HG03045 (cell line): Measurements from ENCODE around the gene RPP14.
"Not testable (repeated sequence)": the region's sequence is repeated elsewhere in the genome, so short reads cannot be mapped to it uniquely, and the experiment has no call there.

Source experiments
- ATAC-seq: cut with Tn5 transposase; IDR thresholded peaks from one replicate; pipeline ENCODE4 v1.9.1; 2021; ENCODE audit warnings: mild to moderate bottlenecking, moderate library complexity; ENCODE audit not compliant: unreplicated experiment

The RPP14 gene

DNA sequence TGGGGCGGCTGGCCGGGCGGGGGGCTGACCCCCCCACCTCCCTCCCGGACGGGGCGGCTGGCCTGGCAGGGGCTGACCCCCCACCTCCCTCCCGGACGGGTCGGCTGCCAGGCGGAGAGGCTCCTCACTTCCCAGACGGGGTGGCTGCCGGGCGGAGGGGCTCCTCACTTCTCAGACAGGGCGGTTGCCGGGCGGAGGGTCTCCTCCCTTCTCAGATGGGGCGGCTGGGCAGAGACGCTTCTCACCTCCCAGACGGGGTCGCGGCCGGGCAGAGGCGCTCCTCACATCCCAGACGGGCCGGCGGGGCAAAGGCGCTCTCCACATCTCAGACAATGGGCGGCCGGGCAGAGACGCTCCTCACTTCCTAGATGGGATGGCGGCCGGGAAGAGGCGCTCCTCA, 15.6 kb upstream of the RPP14 start:
- not testable (repeated sequence) for ATAC-seq

GRCh38 chr3:58291671-58292338, 14.2 kb upstream of the RPP14 start:
- ATAC-seq: no peak

GRCh38 chr3:58292866-58293265, 13.2 kb upstream of the RPP14 start:
- ATAC-seq: no peak

- ATAC-seq: no peak
Measured at GRCh38 chr3:58293516-58293915, 12.5 kb upstream of the RPP14 start.

DNA sequence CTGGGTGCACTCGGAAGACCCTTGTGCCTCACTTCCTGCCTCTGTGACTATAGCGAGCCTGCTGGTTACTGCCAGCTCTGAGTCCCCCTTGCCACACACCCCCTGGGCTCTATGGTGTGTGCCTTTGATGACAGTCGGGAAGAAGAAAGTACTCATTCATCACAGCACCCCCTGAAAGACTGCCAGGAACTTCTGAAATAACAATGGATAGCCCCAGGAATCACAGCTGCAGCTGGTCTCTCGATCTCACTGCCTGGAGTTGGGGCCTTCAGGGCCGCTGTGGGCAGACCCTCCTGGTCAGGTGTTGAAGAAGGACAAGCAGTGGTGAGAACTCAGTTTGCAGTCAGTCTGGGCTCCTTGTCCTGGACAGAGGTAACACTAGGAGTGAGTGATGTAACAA, 9.8 kb upstream of the RPP14 start:
- ATAC-seq: no peak

DNA sequence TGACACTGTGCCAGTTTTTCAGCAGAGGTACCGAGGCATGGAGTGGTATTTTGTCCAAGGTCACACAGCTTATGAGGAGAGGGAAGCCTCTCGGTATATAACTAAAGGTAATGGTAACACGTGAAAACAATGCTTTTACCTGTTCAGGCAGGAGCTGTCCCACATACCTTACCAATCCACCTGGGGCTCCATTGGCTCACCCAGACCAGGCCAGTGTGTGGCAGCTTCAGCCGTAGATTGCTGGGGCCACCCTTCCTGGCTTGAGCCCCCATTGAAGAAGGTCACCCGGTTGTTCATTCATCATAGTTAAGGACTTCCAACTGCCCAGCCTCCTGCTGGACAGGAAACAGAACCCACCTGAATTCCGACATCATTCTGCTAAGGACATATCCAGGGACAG, 9.2 kb upstream of the RPP14 start:
- ATAC-seq: no peak

- ATAC-seq: no peak
Measured at GRCh38 chr3:58298190-58298589, 7.9 kb upstream of the RPP14 start.

DNA sequence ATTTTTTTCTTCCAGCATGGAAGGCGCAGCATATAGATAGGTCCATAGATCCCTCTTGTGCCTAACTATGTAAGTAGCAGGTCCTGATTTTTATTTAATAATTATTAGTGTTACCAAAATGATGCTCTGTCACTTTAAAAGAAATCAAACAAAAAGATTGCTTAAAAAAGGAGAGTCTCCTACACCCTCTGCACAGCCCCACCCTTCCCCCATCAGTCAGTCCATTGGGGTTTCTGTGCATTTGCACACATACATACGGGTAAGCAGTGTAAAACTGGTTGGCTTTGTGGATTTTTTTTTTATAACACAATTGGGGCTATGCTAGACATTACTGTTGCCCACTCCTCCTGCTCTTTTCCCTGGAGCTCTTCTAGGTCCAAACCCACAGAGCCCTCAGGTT, 7.0 kb upstream of the RPP14 start:
- ATAC-seq: no peak

DNA sequence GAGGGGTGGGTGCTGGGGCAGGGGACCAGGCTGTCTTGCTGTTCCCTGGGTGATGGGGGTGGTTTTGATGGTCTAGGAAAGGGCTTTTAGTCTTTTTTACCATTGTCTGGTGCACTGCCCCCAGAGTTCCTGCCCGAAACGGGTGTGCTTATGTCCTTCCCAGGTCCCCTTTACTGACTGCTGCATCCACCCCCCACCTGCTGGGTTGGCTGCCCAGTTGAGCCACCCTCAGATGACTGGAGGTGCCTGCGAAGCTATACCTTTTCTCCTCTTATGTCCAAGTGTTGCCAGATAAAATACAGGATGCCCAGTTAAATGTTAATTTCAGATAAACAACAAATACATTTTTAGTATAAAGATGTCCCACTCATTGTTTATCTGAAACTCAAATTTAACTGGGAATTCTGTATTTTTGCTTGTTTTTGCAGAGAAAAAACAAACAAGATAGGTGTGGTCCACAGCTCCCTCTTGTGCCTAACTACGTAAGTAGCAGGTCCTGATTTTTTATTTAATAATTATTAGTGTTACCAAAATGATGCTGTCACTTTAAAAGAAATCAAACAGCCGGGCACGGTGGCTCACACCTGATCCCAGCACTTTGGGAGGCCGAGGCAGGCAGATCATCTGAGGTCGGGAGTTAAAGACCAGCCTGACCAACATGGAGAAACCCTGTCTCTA, 6.1 kb upstream of the RPP14 start:
- ATAC-seq: no peak

- no peak for ATAC-seq
Measured at GRCh38 chr3:58307639-58308215, 1.7 kb downstream of the RPP14 start.

- no peak for ATAC-seq
Measured at GRCh38 chr3:58308728-58309127, 2.7 kb downstream of the RPP14 start.

- ATAC-seq: no peak
Measured at GRCh38 chr3:58317811-58318210, 11.8 kb downstream of the RPP14 start.

GRCh38 chr3:58321791-58322190, 15.7 kb downstream of the RPP14 start:
- no peak for ATAC-seq

DNA sequence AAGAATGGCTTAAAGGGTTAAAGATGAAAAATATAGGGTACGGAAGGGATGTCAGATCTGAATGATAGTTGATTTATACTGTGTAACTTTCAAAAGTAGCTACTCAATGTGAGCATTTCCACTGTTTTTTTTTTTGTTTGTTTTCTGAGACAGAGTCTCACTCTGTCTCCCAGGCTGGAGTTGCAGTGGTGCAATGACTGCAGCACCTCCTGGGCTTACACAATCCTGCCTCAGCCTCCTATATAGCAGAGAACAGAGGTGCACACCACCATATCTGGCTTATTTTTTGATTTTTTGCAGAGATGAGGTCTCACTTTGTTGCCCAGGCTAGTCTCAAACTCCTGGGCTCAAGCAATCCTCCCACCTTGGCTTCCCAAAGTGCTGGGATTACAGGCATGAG, 16.7 kb downstream of the RPP14 start:
- ATAC-seq: no peak

- no peak for ATAC-seq
Measured at GRCh38 chr3:58323529-58324390, 17.7 kb downstream of the RPP14 start.

- no peak for ATAC-seq
Measured at GRCh38 chr3:58324391-58325390, 18.6 kb downstream of the RPP14 start.

DNA sequence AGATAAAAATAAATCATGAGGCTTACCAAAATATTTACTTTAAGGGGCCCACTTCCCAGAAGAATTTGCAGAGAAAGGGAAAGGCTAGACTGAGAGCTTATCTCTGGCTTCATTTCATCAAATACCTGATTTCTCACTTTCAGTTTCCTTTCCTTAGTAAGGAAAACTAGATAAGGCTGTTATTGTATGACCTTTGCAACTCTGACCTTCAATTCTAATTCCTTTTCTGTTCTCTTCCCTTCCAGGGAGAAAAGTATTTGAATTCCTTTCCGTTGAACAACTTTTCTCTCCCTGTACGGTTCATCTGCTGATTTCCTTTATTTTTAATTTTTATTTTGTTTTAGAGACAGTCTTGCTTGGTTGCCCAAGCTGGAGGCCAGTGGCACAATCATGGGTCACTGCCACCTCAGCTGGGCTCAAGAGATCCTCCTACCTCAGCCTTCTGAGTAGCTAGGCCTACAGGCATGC, 19.5 kb downstream of the RPP14 start:
- ATAC-seq: no peak

DNA sequence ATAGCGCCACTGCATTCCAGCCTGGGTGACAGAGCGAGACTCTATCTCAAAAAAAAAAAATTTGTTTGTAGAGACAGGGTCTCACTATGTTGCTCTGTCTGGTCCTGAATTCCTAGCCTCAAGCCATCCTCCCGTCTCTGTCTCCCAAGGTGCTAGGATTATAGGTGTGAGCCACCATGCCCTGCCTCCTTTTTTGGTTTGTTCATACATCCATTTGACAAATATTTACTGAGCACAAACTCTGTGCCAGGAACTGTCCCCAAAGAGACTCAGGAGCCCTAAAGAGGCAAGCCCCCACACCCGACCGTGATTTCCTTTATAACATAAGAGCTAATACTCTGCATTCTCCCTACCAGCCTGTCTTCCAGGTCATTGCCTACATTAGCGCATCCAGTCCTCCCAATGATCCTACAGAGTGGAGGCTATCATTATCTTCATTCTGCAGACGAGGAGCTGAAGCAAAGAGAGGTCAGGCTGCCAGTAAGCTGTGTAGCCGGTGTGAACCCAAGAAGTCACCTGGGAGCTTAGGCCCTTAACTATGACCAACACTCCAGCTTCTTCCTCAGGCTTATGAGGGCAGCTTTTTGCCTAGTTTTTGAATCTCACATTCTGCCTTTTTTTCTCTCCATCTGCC, 20.3 kb downstream of the RPP14 start:
- no peak for ATAC-seq

DNA sequence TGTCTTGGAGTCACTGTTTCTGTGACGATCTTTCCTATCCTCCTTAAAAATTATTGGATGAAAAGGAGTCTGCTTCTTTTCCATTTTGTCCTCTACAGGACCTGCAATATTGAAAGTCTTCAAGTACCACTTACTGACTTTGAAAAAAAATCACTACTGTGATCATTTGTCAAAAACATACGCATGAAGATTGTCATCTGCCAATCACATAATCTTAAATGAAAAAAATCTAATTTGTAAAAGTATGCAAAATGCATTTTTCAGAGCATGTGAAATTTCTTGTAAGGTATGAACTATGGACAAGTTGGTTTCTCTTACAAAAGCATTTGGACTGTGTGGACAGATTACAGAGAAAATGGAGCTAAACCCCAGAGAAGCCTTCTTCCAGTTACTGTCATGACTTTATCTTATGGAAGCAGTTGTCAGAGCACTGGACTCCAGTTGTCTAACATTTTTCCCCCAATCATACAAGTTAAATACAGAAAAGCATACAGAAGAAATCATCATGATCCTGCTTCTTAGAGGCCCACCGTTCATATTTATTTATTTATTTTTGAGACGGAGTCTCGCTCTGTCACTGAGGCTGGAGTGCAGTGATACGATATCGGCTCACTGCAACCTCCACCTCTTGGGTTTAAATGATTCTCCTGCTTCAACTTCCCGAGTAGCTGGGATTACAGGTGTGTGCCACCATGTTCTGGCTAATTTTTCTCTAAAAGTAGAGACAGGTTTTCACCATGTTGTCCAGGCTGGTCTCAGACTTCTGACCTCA, 23.3 kb downstream of the RPP14 start:
- no peak for ATAC-seq
